ENCODE data around the gene CKMT1B. TPM values are rescaled to one million over a fixed set of nuclear protein-coding genes. Genes with fewer than 3 reads are reported as not detected.
"Not testable (repeated sequence)": the region's sequence is repeated elsewhere in the genome, so short reads cannot be mapped to it uniquely, and the experiment has no call there.

The CKMT1B gene
- total RNA-seq, 2 experiments from 2014 or later: 0.25 to 0.27 TPM

GRCh38 chr15:43625106-43625505 lies 31.3 kb downstream of the CKMT1B start:
- ChIA-PET POLR2A (no interaction called here), CTCF (interaction anchor here (0.7 kb wide), 1 partner anchor 104 kb away, joined by 3 read pairs; no protein-coding TSS in a partner anchor)

- POLR2A ChIA-PET, CTCF ChIA-PET: not testable (repeated sequence)
These were observed 33.1 kb downstream of the CKMT1B start for GRCh38 chr15:43626937-43627336.

DNA sequence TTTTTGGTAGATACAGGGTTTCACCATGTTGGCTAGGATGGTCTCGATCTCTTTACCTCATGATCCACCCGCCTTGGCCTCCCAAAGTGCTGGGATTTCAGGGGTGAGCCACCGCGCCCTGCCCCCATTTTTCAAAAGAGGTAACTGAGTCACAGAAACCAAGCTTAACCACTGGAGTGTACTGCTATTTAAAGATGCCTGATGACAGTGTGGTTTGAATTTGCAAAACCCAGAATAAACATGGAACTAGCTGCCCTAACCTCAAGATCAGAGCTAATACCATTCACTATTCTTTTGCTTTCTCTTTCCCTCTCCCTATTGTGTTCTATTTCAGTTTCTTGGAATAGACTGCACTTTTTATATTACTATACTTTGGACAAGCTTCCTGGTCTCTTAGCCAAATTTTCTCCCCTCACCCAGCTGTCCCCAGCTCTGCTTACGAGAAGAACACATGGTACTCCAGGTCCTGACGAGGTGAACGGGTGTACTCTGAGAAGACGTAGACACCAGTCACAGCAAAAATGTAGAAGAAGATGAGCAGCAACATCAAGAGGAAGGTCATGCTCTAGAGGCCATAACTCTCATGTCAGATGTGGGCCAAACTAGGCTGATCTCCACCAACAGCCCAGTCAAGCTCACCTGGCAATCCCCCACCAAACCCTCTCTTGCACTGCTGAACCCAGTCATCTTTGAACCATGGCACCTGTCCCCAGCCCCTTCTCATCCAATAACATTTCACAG lies 44.8 kb downstream of the CKMT1B start:
- CTCF ChIA-PET: not testable (repeated sequence)

More for the DNA sequence above, 44.8 kb downstream of the CKMT1B start:
- POLR2A ChIA-PET: not testable (repeated sequence)

Other genes starting within 250 kb of the CKMT1B start
- gene ZSCAN29, start 223.0 kb upstream of the CKMT1B start, total RNA-seq: 10 to 100 TPM; 24.7 to 25.6 TPM
- gene TUBGCP4, start 222.9 kb upstream of the CKMT1B start, total RNA-seq: 10 to 100 TPM; 42.8 to 45.3 TPM
- 10 to 100 TPM; 29.1 to 29.4 TPM for gene TP53BP1, start 100.9 kb upstream of the CKMT1B start, total RNA-seq
- gene MAP1A, start 76.4 kb upstream of the CKMT1B start, total RNA-seq: under 1 TPM; 0.76 to 0.82 TPM
- 10 to 100 TPM; 25.7 to 30.6 TPM for gene PPIP5K1, start 3.8 kb upstream of the CKMT1B start, total RNA-seq
- gene STRC, start 24.8 kb downstream of the CKMT1B start, total RNA-seq: under 1 TPM; 0.17 to 0.19 TPM
- gene CATSPER2, start 54.8 kb downstream of the CKMT1B start, total RNA-seq: 1 to 10 TPM in 1 of 2 experiments, under 1 TPM in 1; 0.51 to 1.2 TPM
- not detected for gene CKMT1A, start 99.8 kb downstream of the CKMT1B start, total RNA-seq
- gene PDIA3, start 152.4 kb downstream of the CKMT1B start, total RNA-seq: 100 to 1,000 TPM; 359 to 362 TPM
- gene ELL3, start 182.9 kb downstream of the CKMT1B start, total RNA-seq: under 1 TPM; 0.23 to 0.46 TPM
- 100 to 1,000 TPM; 653 to 655 TPM for gene SERF2, start 198.3 kb downstream of the CKMT1B start, total RNA-seq
- under 1 TPM; 0.10 to 0.11 TPM for gene SERINC4, start 206.2 kb downstream of the CKMT1B start, total RNA-seq
- gene HYPK, start 206.6 kb downstream of the CKMT1B start, total RNA-seq: 10 to 100 TPM; 19.3 to 21.8 TPM
- 10 to 100 TPM; 51.2 to 54.1 TPM for gene MFAP1, start 230.7 kb downstream of the CKMT1B start, total RNA-seq
- gene WDR76, start 233.0 kb downstream of the CKMT1B start, total RNA-seq: 10 to 100 TPM; 81.5 to 83.0 TPM

All from activated CD8-positive, alpha-beta memory T cell treated with anti-CD3 and anti-CD28 coated beads for 36 hours (primary cell).